Mammary epithelial cell (primary cell): ENCODE results near the gene PRDX6.

Source experiments
- EZH2 ChIP-seq: IDR thresholded peaks from 2 replicates; pipeline ENCODE4 v1.6.1; 2012; ENCODE audit warnings: low read length, inconsistent platforms, borderline replicate concordance
- TF ChIP-seq, protein P1 (sequence below), 2 donors: IDR thresholded peaks in 1 of 2; conservative IDR thresholded peaks in 1 of 2; 2 replicates each; pipeline ENCODE4 v1.5.1; 2011 to 2012; ENCODE audit warnings: inconsistent platforms in 2 of 2, low read length in 2 of 2, mild to moderate bottlenecking in 2 of 2, control low read depth in 1 of 2, low read depth in 1 of 2; ENCODE audit not compliant: insufficient read depth in 1 of 2; ENCODE audit errors: extremely low read depth in 1 of 2

DNA sequence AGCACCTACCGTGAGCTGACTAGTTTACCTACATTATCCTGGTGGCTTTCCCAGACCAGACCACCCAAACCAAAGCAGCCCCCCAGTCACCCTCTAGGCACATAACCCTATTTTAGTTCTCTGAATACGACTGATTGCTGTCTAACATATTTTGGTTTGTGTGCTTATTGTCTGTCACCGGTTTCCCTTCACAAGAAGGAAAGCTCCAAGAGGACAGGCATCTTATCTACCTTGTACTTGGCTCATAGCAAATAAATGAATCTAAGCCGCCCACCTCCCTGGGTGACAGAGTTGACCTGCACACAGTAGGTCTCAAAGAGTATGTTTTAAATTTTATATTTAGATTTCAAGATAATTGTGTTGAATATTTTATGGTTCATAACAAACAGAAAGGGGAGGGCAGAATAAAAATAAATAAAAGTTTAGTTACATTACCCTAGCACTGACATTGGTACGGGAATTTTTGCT is 904 bp upstream of the PRDX6 start:
- TF ChIP-seq, protein P1, sequence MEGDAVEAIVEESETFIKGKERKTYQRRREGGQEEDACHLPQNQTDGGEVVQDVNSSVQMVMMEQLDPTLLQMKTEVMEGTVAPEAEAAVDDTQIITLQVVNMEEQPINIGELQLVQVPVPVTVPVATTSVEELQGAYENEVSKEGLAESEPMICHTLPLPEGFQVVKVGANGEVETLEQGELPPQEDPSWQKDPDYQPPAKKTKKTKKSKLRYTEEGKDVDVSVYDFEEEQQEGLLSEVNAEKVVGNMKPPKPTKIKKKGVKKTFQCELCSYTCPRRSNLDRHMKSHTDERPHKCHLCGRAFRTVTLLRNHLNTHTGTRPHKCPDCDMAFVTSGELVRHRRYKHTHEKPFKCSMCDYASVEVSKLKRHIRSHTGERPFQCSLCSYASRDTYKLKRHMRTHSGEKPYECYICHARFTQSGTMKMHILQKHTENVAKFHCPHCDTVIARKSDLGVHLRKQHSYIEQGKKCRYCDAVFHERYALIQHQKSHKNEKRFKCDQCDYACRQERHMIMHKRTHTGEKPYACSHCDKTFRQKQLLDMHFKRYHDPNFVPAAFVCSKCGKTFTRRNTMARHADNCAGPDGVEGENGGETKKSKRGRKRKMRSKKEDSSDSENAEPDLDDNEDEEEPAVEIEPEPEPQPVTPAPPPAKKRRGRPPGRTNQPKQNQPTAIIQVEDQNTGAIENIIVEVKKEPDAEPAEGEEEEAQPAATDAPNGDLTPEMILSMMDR (conservative IDR thresholded peaks at IDR 0.05 in 1 of 2, IDR thresholded peaks at IDR 0.05 in 1 of 2; ENCODE audit: extremely low read depth in 1 of 2, insufficient read depth in 1 of 2, low read depth in 1 of 2, low read length in 2 of 2), result no peak
- no peak for TF ChIP-seq EZH2
